Measurements from ENCODE around the gene RASA4B. TPM values are rescaled to one million over a fixed set of nuclear protein-coding genes. Genes with fewer than 3 reads are reported as not detected.
"Not testable (repeated sequence)": the region's sequence is repeated elsewhere in the genome, so short reads cannot be mapped to it uniquely, and the experiment has no call there.

Gene RASA4B
- total and polyA plus RNA-seq, 2 of the 4 experiments (the other 2 are of a cell fraction), result 1.8 to 7.7 TPM

DNA sequence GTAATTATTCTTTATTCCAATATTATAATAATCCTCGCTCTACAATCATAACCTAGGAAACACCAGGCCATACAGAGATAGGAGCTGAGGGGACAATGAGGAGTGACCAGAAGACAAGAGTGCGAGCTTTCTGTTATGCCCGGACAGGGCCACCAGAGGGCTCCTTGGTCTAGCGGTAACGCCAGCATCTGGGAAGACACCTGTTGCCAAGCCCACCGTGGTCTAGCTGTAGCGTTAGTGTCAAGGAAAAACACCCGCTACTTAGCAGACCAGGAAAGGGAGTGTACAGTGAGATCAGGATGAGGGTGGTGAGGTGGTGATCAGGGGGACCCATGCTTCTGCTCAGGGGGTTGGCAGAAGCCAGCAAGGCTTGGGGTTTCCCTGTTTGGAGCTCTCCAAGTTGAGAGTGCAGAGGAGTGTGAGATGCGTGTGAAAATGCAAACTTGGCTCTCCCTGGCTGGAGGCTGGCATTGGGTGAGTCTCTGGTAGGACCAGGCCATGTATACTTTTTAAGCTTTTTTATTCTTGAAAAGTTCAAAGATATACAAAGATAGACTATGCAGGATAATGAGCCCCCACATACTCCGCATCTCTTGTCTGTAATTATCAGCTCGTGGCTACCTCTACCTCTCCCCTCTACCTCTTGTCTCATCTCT is 37.5 kb downstream of the RASA4B start:
- H3K9ac ChIP-seq (ENCODE audit: low read depth, low read length); H2BK15ac ChIP-seq (ENCODE audit: low read depth, low read length); H2BK5ac ChIP-seq (ENCODE audit: low read depth, low read length, poor library complexity, severe bottlenecking); H2AK5ac ChIP-seq (ENCODE audit: low read depth, low read length); H3K4me1 ChIP-seq (ENCODE audit: control insufficient read depth, insufficient read depth, low read length); H4K5ac ChIP-seq (ENCODE audit: low read depth, low read length); H3K27me3 ChIP-seq (ENCODE audit: control insufficient read depth, insufficient read depth, low read length); H4K20me1 ChIP-seq (ENCODE audit: insufficient read depth, low read length); H4K91ac ChIP-seq (ENCODE audit: insufficient read depth, low read depth, low read length); H3K18ac ChIP-seq (ENCODE audit: low read depth, low read length); H2BK120ac ChIP-seq (ENCODE audit: low read depth, low read length); H2AK9ac ChIP-seq (replicated peaks; ENCODE audit: low read depth, low read length, poor library complexity); dilution Hi-C loops (cut with HindIII; ENCODE audit: low sequenced_read_pairs, unreplicated experiment); H3K4me2 ChIP-seq (ENCODE audit: low read depth, low read length); H3K4ac ChIP-seq (ENCODE audit: low read depth, low read length); H3K36me3 ChIP-seq (ENCODE audit: control insufficient read depth, insufficient read depth, low read length); H3K4me3 ChIP-seq (ENCODE audit: insufficient read depth, low read depth, low read length); in situ Hi-C loops (cut with MboI; ENCODE audit: low sequenced_read_pairs); H3K56ac ChIP-seq (ENCODE audit: extremely low read depth, insufficient read depth, low read length); H3K9me3 ChIP-seq (ENCODE audit: control insufficient read depth, insufficient read depth, low read length); H3K27ac ChIP-seq (ENCODE audit: insufficient read depth, low read length); ATAC-seq (ENCODE audit: low read depth); BruUV-seq (replicated peaks); H3K9me1 ChIP-seq (ENCODE audit: insufficient read depth, low read length); CTCF ChIA-PET; H2BK20ac ChIP-seq (ENCODE audit: low read depth, low read length); intact Hi-C loops (cut with micrococcal nuclease); POLR2A ChIA-PET (ENCODE audit: unreplicated experiment); DNase-seq; H3K79me1 ChIP-seq (ENCODE audit: low read depth in 1 of 2, low read length in 2 of 2); H3K23ac ChIP-seq (ENCODE audit: low read depth, low read length); H2AFZ ChIP-seq (replicated peaks; ENCODE audit: low read length, poor library complexity); H3K14ac ChIP-seq (replicated peaks; ENCODE audit: low read depth, low read length); H4K8ac ChIP-seq (ENCODE audit: low read depth in 2 of 2, low read length in 2 of 2): not testable (repeated sequence)
- no CpG with 5 or more reads among the region's 11 CpGs for WGBS, 2 experiments (ENCODE audit: extremely low coverage in 2 of 2, insufficient read length in 1 of 2)
- TF ChIP-seq, protein P1, sequence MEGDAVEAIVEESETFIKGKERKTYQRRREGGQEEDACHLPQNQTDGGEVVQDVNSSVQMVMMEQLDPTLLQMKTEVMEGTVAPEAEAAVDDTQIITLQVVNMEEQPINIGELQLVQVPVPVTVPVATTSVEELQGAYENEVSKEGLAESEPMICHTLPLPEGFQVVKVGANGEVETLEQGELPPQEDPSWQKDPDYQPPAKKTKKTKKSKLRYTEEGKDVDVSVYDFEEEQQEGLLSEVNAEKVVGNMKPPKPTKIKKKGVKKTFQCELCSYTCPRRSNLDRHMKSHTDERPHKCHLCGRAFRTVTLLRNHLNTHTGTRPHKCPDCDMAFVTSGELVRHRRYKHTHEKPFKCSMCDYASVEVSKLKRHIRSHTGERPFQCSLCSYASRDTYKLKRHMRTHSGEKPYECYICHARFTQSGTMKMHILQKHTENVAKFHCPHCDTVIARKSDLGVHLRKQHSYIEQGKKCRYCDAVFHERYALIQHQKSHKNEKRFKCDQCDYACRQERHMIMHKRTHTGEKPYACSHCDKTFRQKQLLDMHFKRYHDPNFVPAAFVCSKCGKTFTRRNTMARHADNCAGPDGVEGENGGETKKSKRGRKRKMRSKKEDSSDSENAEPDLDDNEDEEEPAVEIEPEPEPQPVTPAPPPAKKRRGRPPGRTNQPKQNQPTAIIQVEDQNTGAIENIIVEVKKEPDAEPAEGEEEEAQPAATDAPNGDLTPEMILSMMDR (conservative IDR thresholded peaks at IDR 0.05; ENCODE audit: low read depth, low read length), result peak; percentile 27; the same call in 1 of the 2 replicates
- peak; percentile 34 for TF ChIP-seq RAD21 (IDR thresholded peaks at IDR 0.05; ENCODE audit: low read length)
- 0 out of 2 replicates have a peak, but pooled peaks have one; percentile 25 for TF ChIP-seq SMC3 (IDR thresholded peaks at IDR 0.05; ENCODE audit: low read depth, low read length)

DNA sequence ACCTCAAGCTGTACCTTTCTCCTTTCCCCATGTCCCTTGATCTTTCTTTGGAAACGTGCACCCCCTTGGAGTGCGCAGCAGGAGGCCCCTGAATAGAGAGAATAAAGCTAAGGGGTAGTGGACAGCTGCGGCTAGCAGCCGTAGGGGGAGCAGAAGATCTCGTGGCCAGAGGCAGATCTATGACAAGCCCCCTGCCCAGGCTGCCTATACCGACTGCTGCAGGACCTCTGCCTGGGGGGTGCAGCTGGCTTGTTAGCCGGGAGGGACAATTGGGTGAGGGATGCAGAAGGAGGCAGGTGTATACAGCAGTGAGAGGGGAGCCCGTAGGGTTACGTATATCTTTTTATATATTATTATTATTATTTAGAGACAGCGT is 38.4 kb downstream of the RASA4B start:
- Histone ChIP-seq H3K27ac (ENCODE audit: insufficient read depth, low read length) (peak overlapping the region; percentile 29; the same call in 1 of the 2 replicates), H3K4me2 (ENCODE audit: low read depth, low read length) (0 out of 2 replicates have a peak overlapping the region, but pooled peaks have one; percentile 33)
- WGBS, 2 experiments (ENCODE audit: extremely low coverage in 2 of 2, insufficient read length in 1 of 2), result no CpG with 5 or more reads among the region's 10 CpGs
- H3K23ac ChIP-seq (ENCODE audit: low read depth, low read length); H3K9ac ChIP-seq (ENCODE audit: low read depth, low read length); H3K56ac ChIP-seq (ENCODE audit: extremely low read depth, insufficient read depth, low read length); H2BK20ac ChIP-seq (ENCODE audit: low read depth, low read length); H4K91ac ChIP-seq (ENCODE audit: insufficient read depth, low read depth, low read length); H2BK120ac ChIP-seq (ENCODE audit: low read depth, low read length); DNase-seq; CTCF ChIA-PET; H3K4me1 ChIP-seq (ENCODE audit: control insufficient read depth, insufficient read depth, low read length); intact Hi-C loops (cut with micrococcal nuclease); H4K8ac ChIP-seq (ENCODE audit: low read depth in 2 of 2, low read length in 2 of 2); H3K9me1 ChIP-seq (ENCODE audit: insufficient read depth, low read length); H4K5ac ChIP-seq (ENCODE audit: low read depth, low read length); H3K18ac ChIP-seq (ENCODE audit: low read depth, low read length); H3K4ac ChIP-seq (ENCODE audit: low read depth, low read length); H2BK15ac ChIP-seq (ENCODE audit: low read depth, low read length); H3K36me3 ChIP-seq (ENCODE audit: control insufficient read depth, insufficient read depth, low read length); H3K27me3 ChIP-seq (ENCODE audit: control insufficient read depth, insufficient read depth, low read length); in situ Hi-C loops (cut with MboI; ENCODE audit: low sequenced_read_pairs); H2BK5ac ChIP-seq (ENCODE audit: low read depth, low read length, poor library complexity, severe bottlenecking); H2AFZ ChIP-seq (replicated peaks; ENCODE audit: low read length, poor library complexity); H3K79me1 ChIP-seq (ENCODE audit: low read depth in 1 of 2, low read length in 2 of 2); H2AK5ac ChIP-seq (ENCODE audit: low read depth, low read length); POLR2A ChIA-PET (ENCODE audit: unreplicated experiment); H2AK9ac ChIP-seq (replicated peaks; ENCODE audit: low read depth, low read length, poor library complexity); BruUV-seq (replicated peaks); H3K9me3 ChIP-seq (ENCODE audit: control insufficient read depth, insufficient read depth, low read length); H3K4me3 ChIP-seq (ENCODE audit: insufficient read depth, low read depth, low read length); dilution Hi-C loops (cut with HindIII; ENCODE audit: low sequenced_read_pairs, unreplicated experiment); H3K14ac ChIP-seq (replicated peaks; ENCODE audit: low read depth, low read length); H4K20me1 ChIP-seq (ENCODE audit: insufficient read depth, low read length): not testable (repeated sequence)
- ATAC-seq (ENCODE audit: low read depth), result peak; percentile 3
